ENCODE data around the gene XRCC5.

- TF ChIP-seq FOXP2 (optimal IDR thresholded peaks at IDR 0.05; ENCODE audit: control extremely low read depth, extremely low read length, insufficient read depth) (no peak), POLR2AphosphoS5 (IDR thresholded peaks at IDR 0.05; ENCODE audit: borderline replicate concordance, low read depth, low read length) (no peak), EZH2 (IDR thresholded peaks at IDR 0.05) (no peak)
Measured at GRCh38 chr2:216201692-216202306, 92.7 kb downstream of the XRCC5 start.
